Muscle of arm (tissue), 12 donors: ENCODE results near the gene GALNT9. TPM values are rescaled to one million over a fixed set of nuclear protein-coding genes. Genes with fewer than 3 reads are reported as not detected.

Experiments used
- DNase-seq: peaks from one replicate; pipeline ENCODE4 v3.0.0-alpha.2; 2013
- polyA plus RNA-seq, 12 donors: library from polyadenylated mRNA; unstranded; fragments of 120-200 nt; gene quantifications; one replicate each; pipeline ENCODE4 v1.2.1, GENCODE V29; 2013; ENCODE audit not compliant: insufficient read length in 12 of 12

GALNT9 gene
- polyA plus RNA-seq, 12 donors = 0.75 to 10.6 (median 1.6) TPM; not detected in 2

GRCh38 chr12:132216354-132216987 lies 112.9 kb downstream of the GALNT9 start:
- DNase-seq = no peak

GRCh38 chr12:132215299-132215989 lies 113.9 kb downstream of the GALNT9 start:
- DNase-seq = no peak

GRCh38 chr12:132214891-132215290 lies 114.5 kb downstream of the GALNT9 start:
- no peak for DNase-seq

- DNase-seq = no peak
Observed at GRCh38 chr12:132214161-132214476, 115.3 kb downstream of the GALNT9 start.

GRCh38 chr12:132213359-132214160 lies 115.8 kb downstream of the GALNT9 start:
- no peak for DNase-seq

- DNase-seq = no peak
Observed at GRCh38 chr12:132211816-132212215, 117.6 kb downstream of the GALNT9 start.

GRCh38 chr12:132211326-132211725 lies 118.1 kb downstream of the GALNT9 start:
- DNase-seq = no peak

- no peak for DNase-seq
Observed at GRCh38 chr12:132210223-132211055, 119.0 kb downstream of the GALNT9 start.

- DNase-seq = no peak
Observed at GRCh38 chr12:132209619-132210222, 119.7 kb downstream of the GALNT9 start.

GRCh38 chr12:132208153-132208823 lies 121.1 kb downstream of the GALNT9 start:
- DNase-seq = no peak

GRCh38 chr12:132207083-132207775 lies 122.2 kb downstream of the GALNT9 start:
- no peak for DNase-seq

GRCh38 chr12:132206046-132206434 lies 123.3 kb downstream of the GALNT9 start:
- DNase-seq = no peak

- no peak for DNase-seq
Observed at GRCh38 chr12:132205271-132206045, 123.9 kb downstream of the GALNT9 start.

- no peak for DNase-seq
Observed at GRCh38 chr12:132204793-132205270, 124.6 kb downstream of the GALNT9 start.

- no peak for DNase-seq
Observed at GRCh38 chr12:132204063-132204792, 125.2 kb downstream of the GALNT9 start.

GRCh38 chr12:132202929-132203721 lies 126.3 kb downstream of the GALNT9 start:
- DNase-seq = no peak

GRCh38 chr12:132201391-132202120 lies 127.8 kb downstream of the GALNT9 start:
- no peak for DNase-seq
